Posterior cingulate gyrus (tissue), 11 donors: ENCODE results near the gene LYSMD2.

ENCODE experiments used
- DNase-seq, 10 donors: peaks; one replicate each; pipeline versions ENCODE4 v3.0.0 to v3.0.0-alpha.2; 2020 to 2021; ENCODE audit warnings: mixed read lengths in 3 of 10
- intact Hi-C: fragments of 100-400 bp; cut with DNase I; formaldehyde crosslinking; loops from one replicate; pipeline ENCODE4 v1.15.1; 2023

The LYSMD2 gene

GRCh38 chr15:51678096-51678495 lies 59.4 kb downstream of the LYSMD2 start:
- intact Hi-C loops: loop anchor here (5.0 kb wide), 1 partner anchor 56 kb away; the partner anchor contains the start of gene DMXL2
- no peak for DNase-seq

- DNase-seq: peak in 2 of 10 donors; percentile 13 to 26
- intact Hi-C loops: loop anchor here (5.0 kb wide), 1 partner anchor 55 kb away; the partner anchor contains the start of gene DMXL2
Measured at GRCh38 chr15:51677452-51677851, 60.0 kb downstream of the LYSMD2 start.

- DNase-seq: no peak
- intact Hi-C loops: loop anchor here (5.0 kb wide), 1 partner anchor 55 kb away; the partner anchor contains the start of gene DMXL2
Measured at GRCh38 chr15:51677021-51677420, 60.4 kb downstream of the LYSMD2 start.

GRCh38 chr15:51675234-51675633 lies 62.2 kb downstream of the LYSMD2 start:
- no peak for DNase-seq
- intact Hi-C loops: loop anchor here (5.0 kb wide), 1 partner anchor 53 kb away; the partner anchor contains the start of gene DMXL2
